Prostate gland (tissue), 2 donors: ENCODE measurements around the gene STK24.

Experiments used
- POLR2A ChIP-seq: fragments of 450-650 bp; IDR thresholded peaks from one replicate; pipeline ENCODE4 v1.6.1; 2016; ENCODE audit warnings: antibody characterized with exemption, mild to moderate bottlenecking
- TF ChIP-seq, protein P1 (sequence below), 4 experiments: fragments of 200-600 bp in 2 of 4; fragments of 450-650 bp in 2 of 4; sonication (generic) in 2 of 4; IDR thresholded peaks; 1 replicate in 3 of 4; 2 replicates in 1 of 4; pipeline ENCODE4 v1.5.1; 2016 to 2019; ENCODE audit warnings: antibody characterized with exemption in 4 of 4, mild to moderate bottlenecking in 2 of 4, moderate library complexity in 2 of 4

DNA sequence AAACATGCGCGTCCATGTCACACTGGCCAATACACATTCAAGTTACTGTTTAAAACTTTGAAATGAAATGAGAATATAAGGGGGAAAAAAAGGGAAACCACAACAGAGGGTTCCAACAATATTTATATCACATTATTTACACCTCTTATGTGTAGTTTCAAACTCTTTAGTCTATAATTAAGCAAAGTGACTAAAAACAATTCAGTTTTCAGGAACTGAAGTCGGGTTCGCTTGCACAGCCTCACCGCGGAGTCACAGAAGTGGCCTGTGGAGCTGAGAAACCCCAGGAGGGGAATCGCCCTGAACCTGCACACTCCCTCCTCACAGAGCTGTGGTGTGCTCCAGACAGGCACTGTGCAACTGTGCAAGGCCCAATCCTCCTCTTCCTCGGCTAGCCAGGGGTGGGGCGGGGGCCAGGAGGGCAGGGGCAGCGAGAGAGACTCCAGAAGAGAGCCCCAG, 75.9 kb downstream of the STK24 start:
- TF ChIP-seq, protein P1, sequence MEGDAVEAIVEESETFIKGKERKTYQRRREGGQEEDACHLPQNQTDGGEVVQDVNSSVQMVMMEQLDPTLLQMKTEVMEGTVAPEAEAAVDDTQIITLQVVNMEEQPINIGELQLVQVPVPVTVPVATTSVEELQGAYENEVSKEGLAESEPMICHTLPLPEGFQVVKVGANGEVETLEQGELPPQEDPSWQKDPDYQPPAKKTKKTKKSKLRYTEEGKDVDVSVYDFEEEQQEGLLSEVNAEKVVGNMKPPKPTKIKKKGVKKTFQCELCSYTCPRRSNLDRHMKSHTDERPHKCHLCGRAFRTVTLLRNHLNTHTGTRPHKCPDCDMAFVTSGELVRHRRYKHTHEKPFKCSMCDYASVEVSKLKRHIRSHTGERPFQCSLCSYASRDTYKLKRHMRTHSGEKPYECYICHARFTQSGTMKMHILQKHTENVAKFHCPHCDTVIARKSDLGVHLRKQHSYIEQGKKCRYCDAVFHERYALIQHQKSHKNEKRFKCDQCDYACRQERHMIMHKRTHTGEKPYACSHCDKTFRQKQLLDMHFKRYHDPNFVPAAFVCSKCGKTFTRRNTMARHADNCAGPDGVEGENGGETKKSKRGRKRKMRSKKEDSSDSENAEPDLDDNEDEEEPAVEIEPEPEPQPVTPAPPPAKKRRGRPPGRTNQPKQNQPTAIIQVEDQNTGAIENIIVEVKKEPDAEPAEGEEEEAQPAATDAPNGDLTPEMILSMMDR (IDR thresholded peaks at IDR 0.05): no peak
- no peak for TF ChIP-seq POLR2A
